Fibroblast of lung (primary cell): ENCODE measurements around the gene CARD8. TPM values are rescaled to one million over a fixed set of nuclear protein-coding genes. Genes with fewer than 3 reads are reported as not detected.
A peak's percentile ranks its signal among the peaks of the same experiment; 100 is the strongest.

ENCODE experiments used
- DNase-seq, 2 donors: peaks; one replicate each; pipeline versions ENCODE4 v3.0.0 to v3.0.0-alpha.2; 2010; ENCODE audit warnings: low read depth in 2 of 2
- H2AFZ ChIP-seq: 2 replicates; pipeline ENCODE4 v1.5.1; 2012; ENCODE audit warnings: low read length, control low read depth, inconsistent platforms
- H3K27ac ChIP-seq: 2 replicates; pipeline ENCODE4 v1.5.1; 2011; ENCODE audit warnings: low read length, control low read depth; ENCODE audit not compliant: insufficient read depth
- H3K27me3 ChIP-seq: 2 replicates; pipeline ENCODE4 v1.5.1; 2011; ENCODE audit warnings: mild to moderate bottlenecking, low read length; ENCODE audit not compliant: control insufficient read depth, insufficient read depth
- H3K36me3 ChIP-seq: 2 replicates; pipeline ENCODE4 v1.5.1; 2011; ENCODE audit warnings: low read length; ENCODE audit not compliant: control insufficient read depth, insufficient read depth
- H3K4me1 ChIP-seq: 2 replicates; pipeline ENCODE4 v1.5.1; 2011; ENCODE audit warnings: low read length; ENCODE audit not compliant: control insufficient read depth, insufficient read depth; ENCODE audit errors: extremely low read depth
- H3K4me2 ChIP-seq: 2 replicates; pipeline ENCODE4 v1.5.1; 2011; ENCODE audit warnings: low read length, control low read depth; ENCODE audit not compliant: insufficient read depth; ENCODE audit errors: extremely low read depth
- H3K4me3 ChIP-seq, 4 experiments: fragments of 200-600 bp in 1 of 4; sonication (generic) in 1 of 4; replicated peaks in 1 of 4; 2 replicates each; pipeline ENCODE4 v1.5.1; 2011 to 2016; ENCODE audit warnings: low read length in 4 of 4, low read depth in 3 of 4, mild to moderate bottlenecking in 3 of 4, control low read depth in 2 of 4, inconsistent platforms in 1 of 4, mixed read lengths in 1 of 4; ENCODE audit not compliant: insufficient read depth in 1 of 4; ENCODE audit errors: control extremely low read depth in 1 of 4
- H3K79me2 ChIP-seq: 2 replicates; pipeline ENCODE4 v1.5.1; 2012; ENCODE audit warnings: mild to moderate bottlenecking, low read length, inconsistent platforms; ENCODE audit not compliant: control insufficient read depth, insufficient read depth
- H3K9ac ChIP-seq: 2 replicates; pipeline ENCODE4 v1.5.1; 2011; ENCODE audit warnings: mild to moderate bottlenecking, low read length, control low read depth; ENCODE audit not compliant: insufficient read depth
- H3K9me3 ChIP-seq: 2 replicates; pipeline ENCODE4 v1.5.1; 2012; ENCODE audit warnings: low read depth, low read length; ENCODE audit not compliant: control insufficient read depth, insufficient read depth
- H4K20me1 ChIP-seq: 2 replicates; pipeline ENCODE4 v1.5.1; 2011; ENCODE audit warnings: low read length; ENCODE audit not compliant: control insufficient read depth, insufficient read depth; ENCODE audit errors: extremely low read depth
- CTCF ChIP-seq, 2 donors: IDR thresholded peaks in 1 of 2; conservative IDR thresholded peaks in 1 of 2; 1 replicate in 1 of 2; 2 replicates in 1 of 2; pipeline ENCODE4 v1.5.1; 2011 to 2012; ENCODE audit warnings: low read length in 2 of 2, control low read depth in 1 of 2, inconsistent platforms in 1 of 2, low read depth in 1 of 2, mild to moderate bottlenecking in 1 of 2
- EZH2 ChIP-seq: IDR thresholded peaks from 2 replicates; pipeline ENCODE4 v1.5.1; 2012; ENCODE audit warnings: low read length, control low read depth, mild to moderate bottlenecking; ENCODE audit errors: missing control alignments
- polyA plus RNA-seq, 2 donors: library from polyadenylated mRNA; depleted of rRNA in 1 of 2; stranded (reverse) in 1 of 2; unstranded in 1 of 2; fragments of >200 nt; gene quantifications; 2 replicates each; pipeline ENCODE4 v1.2.1, GENCODE V29; 2011 to 2012; ENCODE audit warnings: missing spikeins in 1 of 2
- total RNA-seq: library from RNA; depleted of rRNA; stranded (reverse); fragments of >200 nt; gene quantifications from 2 replicates; pipeline ENCODE4 v1.2.1, GENCODE V29; 2014

Gene CARD8
- total and polyA plus RNA-seq, 2 donors (not counting 1 experiment from before 2014, with no cell fraction given) = 16.4 to 24.1 TPM

GRCh38 chr19:48239582-48240141 lies 16.1 kb downstream of the CARD8 start:
- H3K4me3 ChIP-seq = no peak overlapping the region
- no peak overlapping the region for H3K27ac ChIP-seq
- no peaks in the 10 kb centered on the region for H3K9me3 ChIP-seq
- no peaks in the 10 kb centered on the region for H4K20me1 ChIP-seq
- TF ChIP-seq CTCF (conservative IDR thresholded peaks at IDR 0.05 in 1 of 2, IDR thresholded peaks at IDR 0.05 in 1 of 2; ENCODE audit: low read depth in 1 of 2, low read length in 2 of 2) (no peak), EZH2 (no peak)
- H3K4me1 ChIP-seq = no peaks in the 10 kb centered on the region
- no peak overlapping the region for H3K4me2 ChIP-seq
- no peak overlapping the region for H2AFZ ChIP-seq
- H3K36me3 ChIP-seq = peaks cover 1% of the 10 kb centered on the region
- H3K27me3 ChIP-seq = no peaks in the 10 kb centered on the region
- no peaks in the 10 kb centered on the region for H3K79me2 ChIP-seq
- peak in 1 of 2 donors; percentile 42 for DNase-seq
- no peak overlapping the region for H3K9ac ChIP-seq

- Histone ChIP-seq H3K36me3 (peaks cover 1% of the 10 kb centered on the region), H3K79me2 (no peaks in the 10 kb centered on the region), H3K4me1 (no peaks in the 10 kb centered on the region), H3K27me3 (no peaks in the 10 kb centered on the region), H4K20me1 (no peaks in the 10 kb centered on the region), H3K9me3 (no peaks in the 10 kb centered on the region), H3K4me3 (no peak overlapping the region), H3K9ac (no peak overlapping the region), H2AFZ (no peak overlapping the region), H3K27ac (no peak overlapping the region), H3K4me2 (no peak overlapping the region)
- peak in 1 of 2 donors; percentile 19 for DNase-seq
- TF ChIP-seq CTCF (conservative IDR thresholded peaks at IDR 0.05 in 1 of 2, IDR thresholded peaks at IDR 0.05 in 1 of 2; ENCODE audit: low read depth in 1 of 2, low read length in 2 of 2) = no peak
- no peak for TF ChIP-seq EZH2
Measured at GRCh38 chr19:48239120-48239519, 16.6 kb downstream of the CARD8 start.

GRCh38 chr19:48237057-48237456 lies 18.7 kb downstream of the CARD8 start:
- H4K20me1 ChIP-seq = no peaks in the 10 kb centered on the region
- no peak overlapping the region for H3K9ac ChIP-seq
- H3K27ac ChIP-seq = no peak overlapping the region
- H3K36me3 ChIP-seq = peaks cover 1% of the 10 kb centered on the region
- no peaks in the 10 kb centered on the region for H3K9me3 ChIP-seq
- H3K79me2 ChIP-seq = no peaks in the 10 kb centered on the region
- TF ChIP-seq EZH2 (no peak), CTCF (conservative IDR thresholded peaks at IDR 0.05 in 1 of 2, IDR thresholded peaks at IDR 0.05 in 1 of 2; ENCODE audit: low read depth in 1 of 2, low read length in 2 of 2) (no peak)
- no peaks in the 10 kb centered on the region for H3K27me3 ChIP-seq
- H3K4me2 ChIP-seq = no peak overlapping the region
- H3K4me3 ChIP-seq = no peak overlapping the region
- no peaks in the 10 kb centered on the region for H3K4me1 ChIP-seq
- no peak for DNase-seq
- no peak overlapping the region for H2AFZ ChIP-seq
